Measurements from ENCODE around the gene PNKP. TPM values are rescaled to one million over a fixed set of nuclear protein-coding genes. Genes with fewer than 3 reads are reported as not detected.

PNKP gene
- polyA plus RNA-seq, 1 experiment = 13.0 TPM

DNA sequence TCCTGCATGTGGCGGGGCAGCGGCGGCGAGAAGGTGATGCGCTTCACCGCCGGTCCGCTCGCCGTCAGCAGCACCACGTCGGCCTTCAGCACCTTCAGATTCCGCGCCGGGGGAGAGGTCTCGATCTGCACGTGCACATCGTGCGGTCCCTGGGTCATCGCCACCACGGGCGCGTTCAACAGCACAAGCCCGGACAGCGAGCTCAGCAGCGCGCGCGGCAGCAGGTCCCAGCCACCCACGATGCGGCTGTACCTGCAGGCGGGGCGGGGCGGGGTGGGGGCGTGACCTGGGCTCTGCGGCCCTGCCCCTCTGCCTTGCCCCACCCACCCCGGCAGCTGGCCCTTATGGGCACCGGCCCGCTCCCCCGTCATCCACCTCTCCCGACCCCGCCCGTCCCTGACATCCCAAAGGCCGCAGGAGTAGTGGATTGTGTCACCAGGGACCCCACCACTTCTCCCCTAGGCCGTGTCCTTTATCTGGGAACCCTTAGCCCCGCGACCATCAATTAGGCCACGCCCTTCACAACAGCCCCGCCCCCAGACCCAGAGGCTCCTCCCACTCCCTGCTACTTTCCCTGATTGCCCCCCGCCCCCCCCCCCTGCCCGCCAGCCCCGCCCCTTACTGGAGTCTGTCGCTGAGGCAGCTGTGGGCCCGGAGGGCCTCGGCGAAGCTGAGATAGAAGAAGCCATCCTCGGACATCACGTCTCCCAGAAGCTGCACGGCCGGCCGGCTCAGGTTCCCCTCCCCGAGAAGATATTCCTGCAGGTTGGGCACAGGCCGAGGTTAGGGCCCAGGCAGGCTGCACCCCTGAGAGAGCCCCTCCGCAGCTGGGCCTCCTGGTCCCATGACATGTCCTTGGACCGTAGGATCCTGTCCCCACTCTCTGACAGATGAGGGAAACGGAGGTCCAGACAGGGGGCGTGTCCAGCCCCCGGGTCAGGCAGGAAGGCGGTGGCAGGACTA is 23.3 kb upstream of the PNKP start:
- Histone ChIP-seq H3K27me3 (ENCODE audit: control insufficient read depth, insufficient read depth, low read length) (no peaks in the 10 kb centered on the region), H3K4me3 (ENCODE audit: low read depth, low read length) (peak overlapping the region; percentile 17; the same call in 1 of the 2 replicates), H3K27ac (ENCODE audit: low read depth, low read length) (no peak overlapping the region), H3K9me3 (ENCODE audit: control insufficient read depth, insufficient read depth, low read length) (peaks cover 9% of the 10 kb centered on the region; the same call in 1 of the 2 replicates)
- CTCF ChIA-PET = interaction anchor here (1.2 kb wide), 1 partner anchor 9 kb away, joined by 6 read pairs; no protein-coding TSS in a partner anchor
- POLR2A ChIA-PET = interaction anchor here (1.5 kb wide), 1 partner anchor 13 kb away, joined by 6 read pairs; the partner anchor contains the start of genes AKT1S1 and TBC1D17
- TF ChIP-seq, protein P1, sequence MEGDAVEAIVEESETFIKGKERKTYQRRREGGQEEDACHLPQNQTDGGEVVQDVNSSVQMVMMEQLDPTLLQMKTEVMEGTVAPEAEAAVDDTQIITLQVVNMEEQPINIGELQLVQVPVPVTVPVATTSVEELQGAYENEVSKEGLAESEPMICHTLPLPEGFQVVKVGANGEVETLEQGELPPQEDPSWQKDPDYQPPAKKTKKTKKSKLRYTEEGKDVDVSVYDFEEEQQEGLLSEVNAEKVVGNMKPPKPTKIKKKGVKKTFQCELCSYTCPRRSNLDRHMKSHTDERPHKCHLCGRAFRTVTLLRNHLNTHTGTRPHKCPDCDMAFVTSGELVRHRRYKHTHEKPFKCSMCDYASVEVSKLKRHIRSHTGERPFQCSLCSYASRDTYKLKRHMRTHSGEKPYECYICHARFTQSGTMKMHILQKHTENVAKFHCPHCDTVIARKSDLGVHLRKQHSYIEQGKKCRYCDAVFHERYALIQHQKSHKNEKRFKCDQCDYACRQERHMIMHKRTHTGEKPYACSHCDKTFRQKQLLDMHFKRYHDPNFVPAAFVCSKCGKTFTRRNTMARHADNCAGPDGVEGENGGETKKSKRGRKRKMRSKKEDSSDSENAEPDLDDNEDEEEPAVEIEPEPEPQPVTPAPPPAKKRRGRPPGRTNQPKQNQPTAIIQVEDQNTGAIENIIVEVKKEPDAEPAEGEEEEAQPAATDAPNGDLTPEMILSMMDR (IDR thresholded peaks at IDR 0.05; ENCODE audit: low read depth, low read length) = no peak
- no peak for DNase-seq (ENCODE audit: low read depth, low spot score)

DNA sequence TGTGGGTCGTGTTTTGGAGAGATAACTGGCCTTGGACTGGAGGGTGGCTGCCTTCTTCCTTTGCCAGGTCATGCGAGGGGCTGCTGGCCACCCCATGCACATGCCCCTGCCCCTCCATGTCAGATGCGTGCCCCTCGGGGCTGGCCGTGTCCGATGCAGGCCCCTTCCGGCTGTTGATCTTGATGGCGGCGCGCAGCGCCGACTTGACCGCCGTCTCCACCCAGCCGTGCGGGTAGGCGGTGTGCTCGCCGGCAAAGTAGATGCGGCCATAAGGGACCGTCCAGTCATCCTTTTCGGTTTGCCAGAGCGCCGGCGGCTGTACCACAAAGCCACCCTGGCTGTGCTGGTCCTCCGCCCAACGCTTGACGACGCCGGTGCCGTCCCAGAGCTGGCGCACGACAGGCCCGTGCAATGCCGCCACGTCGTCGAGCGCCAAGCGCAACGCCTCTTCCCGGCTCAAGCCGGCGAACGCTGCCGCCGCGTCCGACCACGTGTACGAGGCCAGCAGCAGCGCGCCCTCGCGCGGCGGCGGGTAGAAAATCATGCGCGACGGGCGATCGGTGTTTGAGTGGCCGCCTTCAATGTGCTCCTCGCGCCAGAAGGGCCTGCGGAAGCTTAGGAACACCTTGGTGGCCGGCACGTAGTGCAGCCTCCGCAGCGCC is 22.4 kb upstream of the PNKP start:
- no peak for DNase-seq (ENCODE audit: low read depth, low spot score)
- TF ChIP-seq, protein P1 (IDR thresholded peaks at IDR 0.05; ENCODE audit: low read depth, low read length) = peak; percentile 59
- H3K9me3 ChIP-seq (ENCODE audit: control insufficient read depth, insufficient read depth, low read length) = peaks cover 9% of the 10 kb centered on the region; the same call in 1 of the 2 replicates
- ChIA-PET POLR2A (interaction anchor here (0.5 kb wide), 1 partner anchor 25 kb away, joined by 5 read pairs; no protein-coding TSS in a partner anchor), CTCF (interaction anchor here (1.2 kb wide), 1 partner anchor 10 kb away, joined by 6 read pairs; no protein-coding TSS in a partner anchor)
- H3K27ac ChIP-seq (ENCODE audit: low read depth, low read length) = no peak overlapping the region
- H3K4me3 ChIP-seq (ENCODE audit: low read depth, low read length) = peak overlapping the region; percentile 17; the same call in 1 of the 2 replicates
- no peaks in the 10 kb centered on the region for H3K27me3 ChIP-seq (ENCODE audit: control insufficient read depth, insufficient read depth, low read length)

DNA sequence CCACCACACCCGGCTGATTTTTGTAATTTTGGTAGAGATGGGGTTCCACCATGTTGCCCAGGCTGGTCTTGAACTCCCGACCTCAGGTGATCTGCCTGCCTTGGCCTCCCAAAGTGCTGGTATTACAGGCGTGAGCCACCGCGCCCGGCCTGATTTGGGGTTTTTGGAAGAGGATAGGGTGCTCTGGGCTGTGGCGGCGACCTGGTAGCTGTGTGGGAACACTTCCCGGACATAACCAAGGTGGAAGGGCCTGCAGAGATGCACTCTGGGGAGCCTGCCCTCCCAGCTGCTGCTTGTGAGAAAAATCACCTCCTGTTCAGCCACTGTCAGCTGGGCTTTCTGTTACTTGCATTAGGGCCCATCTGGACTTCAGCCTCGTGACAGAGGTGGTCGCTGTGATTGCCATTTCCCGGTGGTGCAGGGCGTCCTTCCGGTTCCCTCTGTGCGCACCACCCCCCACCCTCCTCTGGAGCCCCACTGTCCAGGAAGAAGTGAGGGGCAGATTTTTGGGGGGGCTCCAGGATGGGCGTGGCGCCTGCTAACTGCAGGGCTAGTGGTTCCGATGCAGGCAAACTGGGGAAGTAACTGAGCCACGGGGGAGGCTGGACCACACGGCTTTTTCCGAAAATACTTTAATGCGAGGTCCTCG is 21.8 kb upstream of the PNKP start:
- CTCF ChIA-PET = interaction anchor here (1.1 kb wide), 1 partner anchor 11 kb away, joined by 3 read pairs; no protein-coding TSS in a partner anchor
- no peak overlapping the region for H3K4me3 ChIP-seq (ENCODE audit: low read depth, low read length)
- H3K27ac ChIP-seq (ENCODE audit: low read depth, low read length) = no peak overlapping the region
- no peak for DNase-seq (ENCODE audit: low read depth, low spot score)
- POLR2A ChIA-PET = no interaction called here
- H3K27me3 ChIP-seq (ENCODE audit: control insufficient read depth, insufficient read depth, low read length) = no peaks in the 10 kb centered on the region
- TF ChIP-seq, protein P1 (IDR thresholded peaks at IDR 0.05; ENCODE audit: low read depth, low read length) = no peak
- H3K9me3 ChIP-seq (ENCODE audit: control insufficient read depth, insufficient read depth, low read length) = peaks cover 9% of the 10 kb centered on the region; the same call in 1 of the 2 replicates

DNA sequence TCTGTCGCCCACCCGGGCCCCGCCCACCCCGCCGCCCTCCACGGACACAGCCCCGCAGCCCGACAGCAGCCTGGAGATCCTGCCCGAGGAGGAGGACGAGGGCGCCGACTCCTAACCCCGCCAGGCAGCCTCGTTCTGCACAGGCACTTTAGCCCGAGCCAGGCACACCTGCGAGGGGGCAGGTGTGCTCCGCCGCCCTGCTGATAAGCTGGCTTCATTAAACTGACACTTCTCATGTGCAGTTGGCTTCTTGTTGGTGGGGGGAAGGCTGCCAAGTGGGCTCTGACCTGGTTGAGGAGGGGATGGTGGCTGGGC is 21.1 kb upstream of the PNKP start:
- TF ChIP-seq, protein P1 (IDR thresholded peaks at IDR 0.05; ENCODE audit: low read depth, low read length) = no peak
- POLR2A ChIA-PET = no interaction called here
- H3K27me3 ChIP-seq (ENCODE audit: control insufficient read depth, insufficient read depth, low read length) = no peaks in the 10 kb centered on the region
- no peak for DNase-seq (ENCODE audit: low read depth, low spot score)
- CTCF ChIA-PET = interaction anchor here (0.6 to 1.1 kb wide), 2 partner anchors 11 to 308 kb away, joined by 3 to 7 read pairs; no protein-coding TSS in a partner anchor
- no peak overlapping the region for H3K27ac ChIP-seq (ENCODE audit: low read depth, low read length)
- H3K4me3 ChIP-seq (ENCODE audit: low read depth, low read length) = no peak overlapping the region
- peaks cover 9% of the 10 kb centered on the region; the same call in 1 of the 2 replicates for H3K9me3 ChIP-seq (ENCODE audit: control insufficient read depth, insufficient read depth, low read length)
